Measurements from ENCODE around the gene LAG3.
"Not testable (repeated sequence)": the region's sequence is repeated elsewhere in the genome, so short reads cannot be mapped to it uniquely, and the experiment has no call there.

The LAG3 gene

GRCh38 chr12:6772331-6772695 lies at the start of gene LAG3:
TSS of gene LAG3 (plus strand) at chr12:6772520. CDS start at chr12:6772853, 333 bp downstream.
- no peak for DNase-seq

GRCh38 chr12:6722863-6723262 lies 49.5 kb upstream of the LAG3 start:
- DNase-seq = no peak

DNA sequence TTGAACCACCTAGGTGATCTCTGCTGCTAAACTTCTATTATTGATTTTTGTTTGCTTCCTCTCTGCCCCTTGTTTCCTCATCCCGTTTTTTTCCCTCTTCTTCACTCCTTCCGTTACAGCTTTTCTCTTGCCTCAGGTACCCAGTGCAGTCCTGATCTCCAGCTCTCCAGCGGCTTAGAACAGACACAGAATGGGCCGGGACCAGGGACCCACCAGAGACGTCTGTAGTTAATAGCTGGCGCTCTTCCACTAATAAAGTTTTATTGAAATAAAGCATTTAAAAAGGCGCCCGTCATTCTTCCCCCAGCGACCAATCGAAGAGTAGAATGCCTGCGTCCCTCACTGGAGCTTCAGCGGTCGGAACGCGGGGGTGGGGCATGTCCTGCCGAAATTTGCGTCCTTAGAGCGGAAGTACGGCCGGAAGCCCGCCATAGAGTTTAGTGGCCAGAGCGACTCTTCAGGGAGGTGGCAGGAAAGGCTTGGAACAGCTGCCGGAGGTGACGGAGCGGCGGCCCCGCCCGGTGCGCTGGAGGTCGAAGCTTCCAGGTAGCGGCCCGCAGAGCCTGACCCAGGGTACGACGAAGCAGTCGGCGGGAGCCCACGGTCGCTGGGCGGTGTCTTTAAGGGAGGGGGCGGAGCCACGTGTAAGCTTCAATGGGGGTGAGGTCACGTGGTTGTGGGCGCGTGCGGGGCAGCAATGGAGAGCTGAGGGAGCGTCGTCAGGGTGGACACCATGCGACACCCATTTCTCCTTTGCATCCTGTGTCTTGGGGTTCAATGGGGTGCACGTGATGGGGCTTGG lies 48.5 kb upstream of the LAG3 start, which contains the start of gene COPS7A:
COPS7A (plus strand) TSS at position 440 of the 802 bp plus-strand sequence. CDS start 611 bp downstream, outside the sequence.
- peak; percentile 99 to 100 (median 99) for DNase-seq

DNA sequence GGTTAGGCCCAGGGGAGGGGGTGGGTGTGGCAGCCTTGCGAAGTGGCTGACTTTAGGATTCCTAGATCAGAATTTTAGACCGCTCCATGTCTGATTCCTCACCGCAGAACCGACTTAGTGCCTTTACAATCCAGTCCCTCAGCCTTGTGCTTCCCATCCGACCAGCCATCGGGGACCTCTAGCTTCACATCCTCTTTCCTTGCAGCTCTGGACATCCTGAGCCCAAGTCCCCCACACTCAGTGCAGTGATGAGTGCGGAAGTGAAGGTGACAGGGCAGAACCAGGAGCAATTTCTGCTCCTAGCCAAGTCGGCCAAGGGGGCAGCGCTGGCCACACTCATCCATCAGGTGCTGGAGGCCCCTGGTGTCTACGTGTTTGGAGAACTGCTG lies 47.9 kb upstream of the LAG3 start:
- DNase-seq = peak in 2 of 3 experiments; percentile 21 to 78

GRCh38 chr12:6725350-6725749 lies 47.0 kb upstream of the LAG3 start:
- DNase-seq = no peak

GRCh38 chr12:6729186-6729585 lies 43.1 kb upstream of the LAG3 start:
- no peak for DNase-seq

- DNase-seq = no peak
Measured at GRCh38 chr12:6730169-6730568, 42.2 kb upstream of the LAG3 start.

DNA sequence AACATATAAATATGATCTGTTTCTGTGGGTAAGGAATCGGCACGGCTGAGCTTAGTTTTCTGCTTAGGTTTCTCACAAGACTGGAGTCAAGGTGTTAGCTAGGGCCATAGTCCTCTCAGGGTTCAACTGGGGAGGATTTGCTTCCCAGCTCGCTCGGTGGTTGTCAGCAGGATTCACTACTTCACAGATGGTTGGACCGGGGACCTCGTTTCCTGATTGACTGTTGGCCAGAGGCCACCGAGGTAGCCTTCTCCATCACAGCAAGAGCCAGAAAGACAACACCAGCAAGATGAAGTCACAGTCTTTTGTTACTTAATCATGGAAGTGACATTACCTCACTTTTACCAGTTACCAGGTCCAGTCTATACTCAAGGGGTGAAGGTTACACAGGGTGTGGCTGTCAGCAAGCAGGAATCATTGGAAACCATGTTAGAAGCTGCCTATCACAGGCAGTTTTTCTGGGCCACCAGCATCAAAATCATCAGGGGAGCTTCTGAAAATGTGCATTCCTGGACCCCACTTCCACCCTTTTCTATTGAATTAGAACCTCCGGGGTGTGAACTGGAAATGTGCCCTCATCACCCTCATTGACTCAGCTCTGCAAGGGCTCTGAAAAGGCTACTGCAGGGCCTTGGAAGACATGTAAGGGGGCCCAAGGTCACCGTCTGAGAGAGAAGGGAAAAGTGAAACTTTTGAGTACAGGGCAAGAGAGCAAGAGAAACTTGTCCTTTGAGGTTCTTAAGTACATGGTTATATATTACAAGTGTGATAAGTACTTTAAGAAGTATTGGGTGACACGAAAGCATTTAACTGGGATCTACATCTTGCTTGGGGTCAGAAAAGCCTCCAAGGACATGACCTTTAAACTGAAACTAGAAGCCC lies 37.6 kb upstream of the LAG3 start:
- no peak for DNase-seq

DNA sequence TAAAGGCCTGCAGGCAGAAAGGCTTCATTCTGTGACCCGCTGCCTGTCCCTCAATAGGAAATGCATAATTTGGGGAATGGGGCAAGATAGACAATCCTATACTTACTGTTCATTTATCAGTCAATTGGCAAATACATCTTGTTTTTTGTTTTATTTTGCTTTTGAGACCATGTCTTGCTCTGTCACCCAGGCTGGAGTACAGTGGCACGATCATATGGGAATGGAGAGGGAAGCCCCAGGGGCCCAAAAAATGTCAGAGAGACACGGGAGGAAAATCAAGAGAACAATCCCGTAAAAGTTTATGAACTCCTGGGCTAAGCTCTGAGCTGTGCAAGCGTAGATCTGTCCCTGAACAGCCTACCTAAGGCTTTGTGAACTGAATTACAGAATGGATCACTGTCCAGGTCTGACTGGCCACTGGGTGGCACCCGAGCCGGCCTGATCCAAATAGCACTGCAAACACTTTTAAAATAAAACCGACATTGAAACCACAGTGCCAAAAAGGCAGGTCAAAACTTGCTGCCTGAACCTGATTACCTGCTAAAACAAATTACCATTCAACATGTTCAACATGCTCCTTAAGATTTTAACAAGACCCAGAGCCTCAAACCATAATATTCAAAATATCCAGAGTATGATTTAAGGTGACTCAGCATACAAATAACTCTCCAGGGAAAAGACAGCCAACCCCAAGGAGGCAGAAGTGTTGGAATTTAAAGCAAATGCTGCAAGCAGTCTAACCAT lies 36.7 kb upstream of the LAG3 start:
- peak; percentile 43 to 73 (median 51) for DNase-seq

DNA sequence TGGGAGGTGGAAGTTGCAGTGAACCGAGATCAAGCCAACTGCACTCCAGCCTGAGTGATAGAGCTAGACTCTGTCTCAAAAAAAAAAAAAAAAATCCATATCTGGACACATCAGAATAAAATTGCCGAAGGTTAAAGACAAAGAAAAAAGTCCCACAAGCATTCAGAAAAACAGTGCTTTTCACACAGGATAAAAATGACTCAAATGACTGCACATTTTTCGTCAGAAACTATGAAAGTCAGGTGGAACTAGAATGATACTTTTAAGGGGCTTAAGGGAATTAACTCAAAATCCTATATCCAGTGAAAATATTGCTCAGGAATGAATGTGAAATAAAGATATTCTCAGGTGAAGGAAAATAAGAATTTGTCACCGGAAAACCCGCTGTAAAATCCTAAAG lies 35.6 kb upstream of the LAG3 start:
- no peak for DNase-seq

DNA sequence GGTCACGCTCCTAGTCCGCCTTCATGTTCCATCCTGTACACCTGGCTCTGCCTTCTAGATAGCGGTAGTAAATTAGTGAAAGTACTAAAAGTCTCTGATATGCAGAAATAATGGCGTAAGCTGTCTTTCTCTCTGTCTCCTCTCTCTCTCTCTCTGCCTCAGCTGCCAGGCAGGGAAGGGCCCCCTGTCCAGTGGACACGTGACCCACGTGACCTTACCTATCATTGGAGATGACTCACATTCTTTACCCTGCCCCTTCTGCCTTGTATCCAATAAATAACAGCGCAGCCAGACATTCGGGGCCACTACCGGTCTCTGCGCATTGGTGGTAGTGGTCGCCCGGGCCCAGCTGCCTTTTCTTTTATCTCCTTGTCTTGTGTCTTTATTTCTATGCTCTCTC lies 30.2 kb upstream of the LAG3 start:
- not testable (repeated sequence) for DNase-seq

- DNase-seq = no peak
Measured at GRCh38 chr12:6742834-6743233, 29.5 kb upstream of the LAG3 start.

DNA sequence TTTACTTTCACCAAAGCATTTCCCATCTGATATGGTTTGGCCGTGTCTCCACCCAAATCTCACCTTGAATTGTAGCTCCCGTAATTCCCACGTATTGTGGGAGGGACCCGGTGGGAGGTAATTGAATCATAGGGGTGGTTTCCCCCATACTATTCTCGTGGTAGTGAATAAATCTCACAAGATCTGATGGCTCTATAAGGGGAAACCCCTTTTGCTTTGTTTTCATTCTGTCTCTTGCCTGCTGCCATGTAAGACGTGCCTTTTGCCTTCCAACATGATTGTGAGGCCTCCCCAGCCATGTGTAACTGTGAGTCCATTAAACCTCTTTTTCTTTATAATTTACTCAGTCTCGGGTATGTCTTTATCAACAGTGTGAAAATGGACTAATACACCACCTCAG lies 29.0 kb upstream of the LAG3 start:
- not testable (repeated sequence) for DNase-seq

DNA sequence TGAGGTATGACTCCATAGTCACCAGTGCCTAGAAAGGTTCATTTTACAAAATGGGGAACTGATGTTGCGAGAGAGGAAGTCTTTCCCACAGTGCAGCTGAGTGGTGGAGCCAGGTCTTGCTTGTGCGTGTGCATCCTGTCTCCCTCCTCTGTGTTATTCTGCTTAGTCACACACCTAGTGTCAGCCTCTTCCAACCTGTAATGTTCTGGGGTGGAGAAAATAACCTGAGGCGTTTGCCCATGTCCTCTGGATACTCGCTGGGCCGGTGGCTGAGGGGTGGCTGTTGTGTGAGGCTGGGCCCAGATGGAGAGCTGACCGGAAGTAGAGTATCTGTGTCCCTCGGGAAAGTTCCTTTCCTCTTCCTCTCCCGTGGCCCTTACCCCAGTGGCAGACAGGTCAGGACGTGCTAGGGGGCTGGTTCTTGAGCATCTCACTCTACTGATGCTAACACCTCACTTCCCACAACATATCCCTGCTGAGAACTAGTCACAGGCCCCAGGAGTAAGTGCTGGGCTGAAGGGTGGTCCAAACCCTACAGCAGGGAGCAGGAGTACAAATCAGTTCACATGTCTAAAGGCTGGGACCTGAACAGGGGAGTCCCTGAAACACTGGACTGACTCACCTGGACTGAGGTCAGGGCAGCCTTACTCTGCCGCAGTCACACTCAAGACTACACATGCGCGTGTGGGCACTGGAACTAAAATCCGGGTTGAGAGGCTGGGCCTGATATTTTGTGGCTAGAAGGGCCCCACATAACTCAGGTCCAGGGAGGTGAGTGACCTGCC lies 26.4 kb upstream of the LAG3 start:
- DNase-seq = no peak

DNA sequence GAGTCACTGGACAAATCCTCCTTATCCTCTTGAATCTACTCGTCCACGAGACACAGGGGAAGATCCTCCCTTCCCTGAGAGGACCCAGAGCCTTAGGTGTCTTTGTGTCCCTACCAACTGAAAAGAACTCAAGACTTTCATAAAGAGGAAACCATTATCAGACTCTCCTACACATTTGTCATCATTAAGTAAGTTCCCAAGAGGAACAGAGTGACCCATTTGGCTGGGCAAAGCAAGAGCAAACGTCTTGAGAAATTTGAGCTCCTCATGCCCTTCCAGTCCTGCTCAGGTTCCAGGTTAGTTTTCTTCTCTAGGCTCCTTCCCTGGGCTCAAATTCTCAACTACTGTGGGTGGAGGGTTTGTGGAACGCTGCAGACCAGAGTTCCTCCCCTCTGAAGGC lies 25.1 kb upstream of the LAG3 start:
- no peak for DNase-seq

- DNase-seq = no peak
Measured at GRCh38 chr12:6748761-6749160, 23.6 kb upstream of the LAG3 start.

DNA sequence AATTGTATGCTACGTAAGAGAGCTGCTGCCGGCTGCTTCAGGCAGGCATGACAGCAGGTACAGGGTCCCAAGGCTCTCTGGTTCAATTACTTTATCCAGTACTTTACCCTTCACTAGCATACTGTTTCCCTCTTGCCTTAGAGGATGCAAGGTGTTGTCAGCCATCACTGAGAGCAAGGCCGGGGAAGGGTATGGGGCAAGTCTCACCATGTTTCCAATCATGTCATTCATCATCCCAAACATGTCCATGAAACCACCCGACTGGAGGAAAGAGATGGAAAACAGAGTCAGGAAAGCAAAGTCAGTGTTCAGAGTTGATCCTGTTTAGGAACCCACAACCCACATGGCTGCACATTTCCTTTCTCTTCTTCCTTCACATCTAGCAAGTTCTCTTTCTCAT lies 21.8 kb upstream of the LAG3 start:
- no peak for DNase-seq

DNA sequence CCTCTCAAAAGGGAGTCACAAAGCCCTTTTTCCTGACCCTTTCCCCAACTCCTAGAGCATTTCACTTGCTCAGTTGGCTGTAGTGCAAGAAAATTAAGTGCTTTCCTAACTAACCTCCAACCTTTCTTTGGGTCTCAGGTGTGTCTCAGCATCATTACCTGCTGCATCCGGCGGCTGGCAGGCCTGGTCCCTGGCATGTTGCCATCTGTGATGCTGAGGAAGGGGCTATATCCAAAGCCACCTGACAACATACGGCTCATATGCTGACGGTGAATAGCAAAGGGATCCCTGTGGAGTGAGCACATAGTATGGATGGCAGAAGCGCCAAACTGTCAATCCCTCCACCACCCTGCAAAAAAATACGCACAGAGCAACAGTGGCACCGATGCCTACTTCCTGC lies 20.6 kb upstream of the LAG3 start:
- peak in 1 of 3 experiments; percentile 6 for DNase-seq

DNA sequence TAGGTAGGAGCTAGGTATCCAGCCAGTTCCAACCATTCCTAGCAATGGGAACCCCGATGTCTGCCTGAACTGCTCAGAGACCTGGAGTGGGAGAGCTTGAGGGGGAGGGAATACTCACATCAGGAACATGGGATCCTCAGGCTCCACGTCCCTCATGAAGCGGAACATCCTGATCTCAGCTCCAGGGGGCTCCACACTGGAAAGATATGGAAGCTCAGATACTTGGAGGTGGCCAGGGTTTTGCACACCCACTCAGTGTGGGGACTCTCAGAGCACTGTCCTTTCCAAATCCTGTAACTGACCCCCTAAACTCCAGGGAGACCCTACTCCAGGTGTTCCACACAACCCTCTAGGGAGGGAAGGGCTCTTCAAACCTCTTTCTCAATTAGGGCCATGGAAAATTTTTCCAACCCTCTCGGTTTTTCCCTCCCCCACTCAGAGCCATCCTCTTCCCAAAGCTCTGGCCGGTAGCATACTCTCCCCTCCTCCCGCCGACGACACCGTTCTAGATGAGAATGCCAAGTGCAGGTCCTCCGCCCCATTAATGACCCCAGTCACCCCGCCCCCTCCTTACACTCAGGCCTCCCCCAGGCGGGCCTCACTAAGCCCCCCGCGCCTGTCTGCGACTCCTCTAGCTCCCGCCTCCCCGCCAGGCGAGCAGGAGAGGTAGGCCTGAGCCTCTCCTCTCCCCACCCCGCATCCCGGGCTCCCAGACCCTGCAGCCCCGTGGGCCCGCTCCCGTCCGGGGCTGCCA lies 20.0 kb upstream of the LAG3 start:
- peak; percentile 33 to 90 (median 89) for DNase-seq

DNA sequence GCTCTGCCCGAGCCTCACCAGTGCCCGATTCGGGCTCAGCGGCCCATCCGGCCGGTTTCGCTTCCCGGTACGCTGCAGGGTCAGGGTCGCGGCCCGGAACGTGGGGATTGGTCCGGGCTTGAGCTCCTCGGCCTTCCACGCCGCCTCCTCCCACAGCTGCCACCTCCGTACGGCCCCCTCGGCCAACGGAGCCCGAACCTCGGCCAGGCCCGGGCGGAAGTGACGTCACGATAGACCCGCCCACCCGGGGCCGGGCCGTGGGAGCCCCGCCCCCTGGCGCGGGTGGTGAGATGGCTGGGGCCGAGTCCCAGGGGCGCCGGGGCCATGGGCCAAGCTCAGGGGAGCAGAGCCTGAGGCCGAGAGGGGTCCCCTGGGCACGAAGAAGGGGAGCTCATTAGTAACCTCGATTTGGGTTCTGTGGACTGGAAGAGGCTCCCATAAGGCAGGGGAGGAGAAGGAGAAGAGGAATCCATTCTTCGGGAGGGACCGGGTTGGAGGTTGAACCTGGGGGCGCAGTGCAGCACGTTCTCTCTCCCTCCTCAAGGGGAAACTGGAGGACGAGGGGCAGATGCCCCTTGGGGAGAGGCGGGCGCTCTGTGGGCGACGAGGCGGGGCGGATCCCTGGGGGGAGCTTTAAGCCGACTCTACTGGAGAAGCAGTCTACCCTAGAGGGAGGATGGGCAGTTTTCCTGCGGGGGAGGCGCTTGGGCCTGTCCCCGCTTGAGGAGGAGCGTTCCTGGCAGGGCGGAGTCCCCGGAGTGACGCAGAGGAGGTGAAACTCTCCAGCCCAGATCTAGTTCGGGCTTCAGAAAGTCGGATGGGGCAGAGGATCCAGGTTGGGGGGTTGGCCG lies 19.2 kb upstream of the LAG3 start, which contains the start of gene MLF2:
MLF2 (minus strand) TSS at position 221 of the 851 bp plus-strand sequence. CDS start 807 bp downstream, outside the sequence.
- DNase-seq = peak; percentile 94 to 98 (median 96)

Data from NCI-H1417 (cell line).